ENCODE data around the gene DCAF7.

DNA sequence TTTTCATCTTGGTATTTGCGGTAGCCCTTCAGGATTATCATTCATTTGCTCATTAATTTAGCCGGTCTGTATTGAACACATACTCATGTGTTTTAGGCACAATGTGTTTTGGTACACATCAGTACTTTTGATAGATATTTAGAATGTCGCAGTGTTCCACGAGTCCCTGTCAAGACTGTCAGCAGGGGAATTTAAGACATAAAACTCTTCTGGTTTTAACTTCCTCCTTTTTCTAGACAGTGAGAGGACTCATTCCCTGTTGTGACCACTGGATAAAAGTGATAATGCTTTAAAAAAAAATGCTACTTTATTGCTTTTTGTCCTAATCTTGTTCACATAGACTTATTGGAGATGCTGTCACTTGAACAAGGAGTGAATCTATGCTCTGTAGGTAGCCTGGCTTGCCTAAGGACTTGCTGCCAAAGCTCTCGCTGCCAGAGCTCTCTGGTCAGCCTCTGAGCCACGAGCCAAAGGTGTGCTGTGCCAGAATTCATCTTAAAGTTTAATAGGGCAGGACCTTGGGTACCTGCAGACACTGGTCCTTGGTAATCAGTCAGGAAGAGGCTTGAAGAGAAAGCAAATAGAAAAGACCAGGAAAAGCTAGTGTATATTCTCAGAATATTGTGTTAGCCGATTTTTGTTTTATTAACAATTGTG is 5.4 kb downstream of the DCAF7 start:
- TF ChIP-seq RFX5 (IDR thresholded peaks at IDR 0.05; ENCODE audit: low read length): no peak
- TF ChIP-seq, protein P1, sequence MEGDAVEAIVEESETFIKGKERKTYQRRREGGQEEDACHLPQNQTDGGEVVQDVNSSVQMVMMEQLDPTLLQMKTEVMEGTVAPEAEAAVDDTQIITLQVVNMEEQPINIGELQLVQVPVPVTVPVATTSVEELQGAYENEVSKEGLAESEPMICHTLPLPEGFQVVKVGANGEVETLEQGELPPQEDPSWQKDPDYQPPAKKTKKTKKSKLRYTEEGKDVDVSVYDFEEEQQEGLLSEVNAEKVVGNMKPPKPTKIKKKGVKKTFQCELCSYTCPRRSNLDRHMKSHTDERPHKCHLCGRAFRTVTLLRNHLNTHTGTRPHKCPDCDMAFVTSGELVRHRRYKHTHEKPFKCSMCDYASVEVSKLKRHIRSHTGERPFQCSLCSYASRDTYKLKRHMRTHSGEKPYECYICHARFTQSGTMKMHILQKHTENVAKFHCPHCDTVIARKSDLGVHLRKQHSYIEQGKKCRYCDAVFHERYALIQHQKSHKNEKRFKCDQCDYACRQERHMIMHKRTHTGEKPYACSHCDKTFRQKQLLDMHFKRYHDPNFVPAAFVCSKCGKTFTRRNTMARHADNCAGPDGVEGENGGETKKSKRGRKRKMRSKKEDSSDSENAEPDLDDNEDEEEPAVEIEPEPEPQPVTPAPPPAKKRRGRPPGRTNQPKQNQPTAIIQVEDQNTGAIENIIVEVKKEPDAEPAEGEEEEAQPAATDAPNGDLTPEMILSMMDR (IDR thresholded peaks at IDR 0.05): no peak
- TF ChIP-seq, protein P2, sequence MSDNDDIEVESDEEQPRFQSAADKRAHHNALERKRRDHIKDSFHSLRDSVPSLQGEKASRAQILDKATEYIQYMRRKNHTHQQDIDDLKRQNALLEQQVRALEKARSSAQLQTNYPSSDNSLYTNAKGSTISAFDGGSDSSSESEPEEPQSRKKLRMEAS (IDR thresholded peaks at IDR 0.05; ENCODE audit: low read depth): no peak
- TF ChIP-seq NRF1 (IDR thresholded peaks at IDR 0.05; ENCODE audit: low read depth, low read length): no peak
- TF ChIP-seq, protein P3, sequence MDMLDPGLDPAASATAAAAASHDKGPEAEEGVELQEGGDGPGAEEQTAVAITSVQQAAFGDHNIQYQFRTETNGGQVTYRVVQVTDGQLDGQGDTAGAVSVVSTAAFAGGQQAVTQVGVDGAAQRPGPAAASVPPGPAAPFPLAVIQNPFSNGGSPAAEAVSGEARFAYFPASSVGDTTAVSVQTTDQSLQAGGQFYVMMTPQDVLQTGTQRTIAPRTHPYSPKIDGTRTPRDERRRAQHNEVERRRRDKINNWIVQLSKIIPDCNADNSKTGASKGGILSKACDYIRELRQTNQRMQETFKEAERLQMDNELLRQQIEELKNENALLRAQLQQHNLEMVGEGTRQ (IDR thresholded peaks at IDR 0.05; ENCODE audit: borderline replicate concordance, low read depth, low read length): no peak
- no peak for TF ChIP-seq POLR2AphosphoS5 (IDR thresholded peaks at IDR 0.05; ENCODE audit: low read depth, low read length)
- TF ChIP-seq RAD21 (IDR thresholded peaks at IDR 0.05; ENCODE audit: low read length): no peak
- TF ChIP-seq RXRA (IDR thresholded peaks at IDR 0.05; ENCODE audit: borderline replicate concordance, low read depth): no peak
- TF ChIP-seq SMC3 (IDR thresholded peaks at IDR 0.05; ENCODE audit: low read depth, low read length): no peak
- TF ChIP-seq EP300 (IDR thresholded peaks at IDR 0.05; ENCODE audit: borderline replicate concordance in 1 of 2, low read depth in 1 of 2, low read length in 1 of 2): no peak

All from SK-N-SH (cell line).